HG03159 (cell line): ENCODE measurements around the gene RGS18.
"Not testable (repeated sequence)": the region's sequence is repeated elsewhere in the genome, so short reads cannot be mapped to it uniquely, and the experiment has no call there.

Experiments used
- ATAC-seq: cut with Tn5 transposase; IDR thresholded peaks from one replicate; pipeline ENCODE4 v1.9.1; 2021; ENCODE audit warnings: mild to moderate bottlenecking, moderate library complexity; ENCODE audit not compliant: unreplicated experiment

RGS18 gene

GRCh38 chr1:192165002-192165401 lies 6.7 kb downstream of the RGS18 start:
- ATAC-seq = not testable (repeated sequence)

DNA sequence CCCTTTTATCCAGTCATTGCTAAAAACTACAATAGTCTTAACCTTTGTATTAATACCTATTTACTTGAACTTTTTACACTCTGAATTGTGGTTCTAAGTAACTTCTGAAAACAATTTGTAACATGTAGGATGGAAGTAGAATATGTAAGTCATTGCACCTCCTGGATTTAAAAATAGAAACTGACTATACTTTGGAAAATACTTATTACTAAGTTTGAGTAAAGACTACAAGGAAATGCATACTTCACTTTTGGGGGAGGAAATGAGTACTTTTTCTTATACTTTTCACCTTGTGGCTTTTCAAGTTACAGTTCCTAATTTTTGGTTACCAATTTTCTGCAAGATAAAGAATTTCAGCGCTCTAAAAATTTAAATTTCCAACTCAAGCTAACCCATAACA lies 8.7 kb downstream of the RGS18 start:
- no peak for ATAC-seq

DNA sequence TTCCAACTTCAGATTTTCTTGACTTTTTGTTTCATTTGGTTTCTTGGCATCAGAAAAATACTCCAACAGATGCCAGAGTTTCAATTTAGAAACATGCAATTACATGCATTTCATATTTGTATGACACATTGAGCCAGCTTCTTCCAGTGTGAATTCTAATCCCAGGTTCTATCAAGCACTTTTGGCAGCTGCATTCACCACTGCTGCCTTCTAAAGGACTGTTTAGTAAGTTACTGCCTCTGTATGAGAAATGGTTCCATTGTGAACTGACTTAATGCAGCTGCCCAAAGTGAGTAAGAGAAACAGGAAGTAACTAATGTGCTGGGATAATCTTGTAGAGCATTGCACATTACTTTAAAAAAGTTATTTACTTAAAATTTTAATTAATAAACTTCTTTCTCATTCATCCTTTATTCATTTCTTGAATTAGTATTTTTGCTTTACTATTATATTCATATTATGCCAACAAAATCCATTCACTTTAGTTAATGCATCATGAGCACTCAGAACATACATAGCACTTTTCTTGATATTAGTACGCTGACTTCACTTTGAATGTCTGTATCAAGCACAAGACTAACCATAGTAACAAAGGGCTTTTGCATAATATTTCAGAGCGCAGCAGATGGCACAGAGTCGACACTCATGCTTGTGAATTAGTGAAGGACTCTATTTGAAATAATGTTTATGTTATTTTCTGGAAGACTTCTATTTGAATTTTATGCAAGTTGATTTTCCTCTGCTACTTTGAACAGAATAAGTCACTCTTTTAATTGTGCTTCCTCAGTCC lies 9.8 kb downstream of the RGS18 start:
- no peak for ATAC-seq

DNA sequence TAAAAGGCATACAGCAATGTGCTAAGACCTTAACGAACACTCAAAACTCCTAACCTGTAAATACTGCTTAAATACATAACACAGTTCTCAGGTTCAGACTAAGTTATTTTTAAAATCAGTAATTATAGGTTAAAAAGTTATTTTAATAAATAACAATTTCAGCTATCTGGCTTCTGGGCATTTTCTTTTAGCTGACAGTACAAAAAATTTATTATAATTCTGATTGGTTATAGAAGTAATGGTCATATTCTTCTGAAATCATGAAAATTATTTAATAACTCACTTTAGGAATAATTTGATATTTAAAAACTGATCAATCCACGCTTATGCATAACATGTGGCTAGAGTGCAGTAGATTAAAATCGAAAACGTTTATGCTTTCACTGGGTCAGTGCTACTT lies 10.7 kb downstream of the RGS18 start:
- ATAC-seq = no peak

DNA sequence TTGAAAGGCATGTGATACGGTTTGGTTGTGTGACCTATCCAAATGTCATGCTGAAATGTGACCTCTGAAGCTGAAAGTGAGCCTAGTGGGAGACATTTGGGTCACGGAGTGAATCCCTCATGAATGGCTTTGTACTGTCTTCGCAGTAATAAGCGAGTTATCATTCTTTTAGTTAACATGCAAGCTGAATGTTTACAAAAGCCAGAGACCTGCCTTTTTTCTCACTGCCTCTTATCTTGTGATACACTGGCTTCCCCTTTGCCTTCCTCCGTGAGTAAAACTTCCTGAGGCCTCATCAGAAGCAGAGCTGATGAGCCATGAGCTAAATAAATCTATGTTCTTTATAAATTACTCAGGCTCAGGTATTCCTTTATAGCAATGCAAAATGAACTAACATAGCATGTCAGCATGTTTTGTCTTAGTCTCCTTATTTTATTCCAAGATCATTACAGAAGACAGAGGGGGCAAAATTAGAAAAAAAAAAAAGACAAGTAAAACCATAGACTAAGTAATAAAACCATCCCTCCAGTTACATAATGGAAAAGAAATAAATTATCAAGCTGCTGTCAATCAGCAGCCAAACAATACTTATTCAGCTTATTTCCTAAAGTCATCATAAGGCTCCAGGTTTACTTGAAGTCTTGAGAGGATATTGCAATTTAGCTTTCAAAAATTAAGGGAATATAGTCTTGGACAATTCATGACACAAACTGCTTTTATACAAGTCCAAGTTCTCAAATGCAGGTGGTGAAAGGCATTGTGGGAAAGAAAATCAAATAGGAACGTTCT lies 12.1 kb downstream of the RGS18 start:
- no peak for ATAC-seq

- no peak for ATAC-seq
Observed at GRCh38 chr1:192171123-192171522, 12.9 kb downstream of the RGS18 start.

DNA sequence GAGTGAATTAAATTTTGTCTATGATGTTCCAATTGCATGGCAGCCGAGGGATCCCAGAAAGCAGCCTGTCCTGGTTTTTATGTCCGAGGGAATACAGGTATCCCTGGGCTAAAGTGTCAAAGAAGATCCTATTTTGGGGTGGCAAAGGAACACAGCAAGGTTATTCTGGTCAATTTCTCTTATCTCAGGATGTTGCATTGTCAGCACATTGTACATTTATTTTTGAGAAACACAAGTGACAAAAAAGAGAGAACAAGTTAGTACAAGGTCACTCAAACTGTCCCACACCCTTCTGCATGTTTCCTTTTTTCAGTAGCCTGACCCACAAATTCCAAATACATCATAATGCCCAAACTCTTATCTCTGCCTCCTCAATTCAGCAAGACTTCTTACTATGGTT lies 17.7 kb downstream of the RGS18 start:
- no peak for ATAC-seq

DNA sequence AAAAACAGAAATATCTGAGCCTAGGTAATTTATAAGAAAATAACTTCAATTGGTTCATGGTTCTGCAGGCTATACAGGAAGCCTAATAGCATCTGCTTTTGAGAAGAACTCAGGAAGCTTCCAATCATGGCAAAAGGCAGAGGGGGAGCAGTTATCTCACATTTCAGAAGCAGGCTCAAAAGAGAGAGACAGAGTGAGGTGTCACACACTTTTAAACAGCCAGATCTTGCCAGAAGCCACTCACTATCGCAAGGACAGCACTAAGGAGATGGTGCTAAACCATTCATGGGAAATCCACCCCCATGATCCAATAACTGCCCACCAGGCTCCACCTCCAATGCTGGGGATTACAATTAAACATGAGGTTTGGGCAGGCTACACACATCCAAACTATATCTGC lies 25.5 kb downstream of the RGS18 start:
- no peak for ATAC-seq

DNA sequence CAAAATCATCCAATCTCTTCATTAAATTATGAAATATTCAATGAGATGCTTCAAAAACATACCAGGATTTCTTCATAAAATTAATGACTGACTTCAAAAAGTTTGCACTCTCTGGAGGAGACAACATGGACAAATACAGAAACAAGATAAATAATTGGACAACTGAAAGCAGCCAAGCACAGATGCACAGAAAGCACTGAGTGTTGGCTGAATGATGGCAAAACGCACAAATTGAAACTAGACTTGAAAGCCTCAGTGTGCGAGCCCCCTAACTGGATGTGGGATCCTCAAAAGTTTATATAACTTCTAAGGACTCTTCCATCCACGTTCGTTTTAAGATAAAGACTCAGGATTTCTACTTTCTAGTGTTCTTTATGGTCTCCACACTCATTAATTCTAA lies 27.9 kb downstream of the RGS18 start:
- no peak for ATAC-seq

- no peak for ATAC-seq
Observed at GRCh38 chr1:192190066-192190465, 31.8 kb downstream of the RGS18 start.

DNA sequence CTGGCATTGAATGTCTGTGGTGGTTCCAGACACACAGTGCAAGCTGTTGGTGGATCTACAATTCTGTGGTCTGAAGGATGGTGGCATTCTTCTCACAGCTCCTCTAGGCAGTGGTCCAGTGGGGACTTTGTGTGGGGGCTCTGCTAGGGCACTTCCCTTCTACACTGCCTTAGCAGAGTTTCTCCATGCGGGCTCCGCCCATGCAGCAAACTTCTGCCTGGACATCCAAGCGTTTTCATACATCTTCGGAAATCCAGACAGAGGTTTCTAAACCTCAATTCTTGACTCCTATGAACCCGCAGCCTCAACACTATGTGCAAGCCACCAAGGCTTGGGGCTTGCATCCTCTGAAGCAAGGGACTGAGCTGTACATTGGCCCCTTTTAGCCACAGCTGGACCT lies 43.0 kb downstream of the RGS18 start:
- ATAC-seq = no peak

GRCh38 chr1:192224396-192224795 lies 66.1 kb downstream of the RGS18 start:
- no peak for ATAC-seq

- no peak for ATAC-seq
Observed at GRCh38 chr1:192224846-192225245, 66.6 kb downstream of the RGS18 start.

- no peak for ATAC-seq
Observed at GRCh38 chr1:192225266-192225665, 67.0 kb downstream of the RGS18 start.

DNA sequence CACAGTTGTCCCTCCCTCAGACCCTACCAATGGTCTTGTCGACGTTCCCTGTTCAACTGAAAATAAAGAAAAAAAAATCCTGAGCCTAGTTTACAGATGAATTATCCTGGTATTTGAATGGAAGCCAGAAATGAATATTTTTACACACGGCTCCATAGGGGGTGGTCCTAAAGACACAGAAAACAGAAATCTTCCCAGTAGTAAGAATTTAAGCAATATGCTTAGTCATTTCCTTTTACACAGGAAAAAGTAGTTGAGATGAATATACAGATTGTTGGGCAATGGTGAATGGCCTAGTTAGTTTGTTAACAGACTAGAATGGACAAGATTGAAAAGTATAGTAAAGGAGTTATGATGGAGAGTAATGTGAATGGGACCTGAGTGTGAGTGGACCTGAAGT lies 67.4 kb downstream of the RGS18 start:
- no peak for ATAC-seq

DNA sequence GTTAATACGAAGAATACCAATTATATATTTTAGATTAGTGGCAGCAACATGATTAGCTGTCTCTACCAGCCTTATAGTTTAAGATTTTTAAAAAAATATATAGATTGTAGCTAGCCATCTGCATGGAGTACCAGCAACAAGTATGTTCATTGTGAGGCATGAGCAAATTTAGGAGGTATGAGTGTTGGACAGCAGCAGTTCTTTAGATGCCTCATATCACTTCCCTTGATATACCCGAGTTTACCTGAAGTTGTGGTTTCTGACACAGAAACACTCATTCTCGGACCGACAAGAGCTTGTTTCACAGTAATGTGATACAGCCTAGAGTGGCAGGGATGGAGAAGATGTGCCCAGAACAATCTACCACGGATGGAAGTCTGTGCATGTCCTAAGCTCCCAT lies 69.1 kb downstream of the RGS18 start:
- no peak for ATAC-seq

DNA sequence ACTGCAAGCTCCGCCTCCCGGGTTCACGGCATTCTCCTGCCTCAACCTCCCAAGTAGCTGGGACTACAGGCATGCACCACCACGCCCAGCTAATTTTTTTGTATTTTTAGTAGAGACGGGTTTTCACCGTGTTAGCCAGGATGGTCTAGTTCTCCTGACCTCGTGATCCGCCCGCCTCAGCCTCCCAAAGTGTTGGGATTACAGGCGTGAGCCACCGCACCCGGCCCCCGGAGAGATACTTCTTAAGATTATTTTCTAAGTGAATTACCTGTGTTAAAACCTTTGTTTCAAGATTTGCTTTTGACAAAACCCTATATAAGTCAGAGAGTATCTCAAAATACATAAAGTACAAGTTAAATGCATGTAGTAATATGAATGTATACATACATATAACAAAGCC lies 69.7 kb downstream of the RGS18 start:
- ATAC-seq = not testable (repeated sequence)

GRCh38 chr1:192232817-192233417 lies 74.7 kb downstream of the RGS18 start:
- no peak for ATAC-seq

GRCh38 chr1:192235127-192235526 lies 76.9 kb downstream of the RGS18 start:
- no peak for ATAC-seq
